Heart right ventricle (tissue), 16 donors: ENCODE measurements around the gene PLEKHA1. TPM values are rescaled to one million over a fixed set of nuclear protein-coding genes. Genes with fewer than 3 reads are reported as not detected.
A peak's percentile ranks its signal among the peaks of the same experiment; 100 is the strongest.

Experiments used
- ATAC-seq, 8 donors: fragments of 200-7000 bp; cut with Tn5 transposase; one replicate each; pipeline ENCODE4 v1.9.1; 2020; ENCODE audit warnings: mild to moderate bottlenecking in 8 of 8, moderate library complexity in 8 of 8, moderate number of reproducible peaks in 1 of 8
- DNase-seq, 2 donors: peaks; one replicate each; pipeline ENCODE4 v3.0.0-alpha.2; 2020
- H3K27ac ChIP-seq, 10 donors: fragments of 200-600 bp; sonication (generic) in 2 of 10; one replicate each; pipeline versions ENCODE4 v1.5.0 to v1.8.0; 2020 to 2022; ENCODE audit warnings: mild to moderate bottlenecking in 3 of 10
- H3K27me3 ChIP-seq, 7 donors: fragments of 200-600 bp; one replicate each; pipeline ENCODE4 v1.8.0; 2021 to 2022; ENCODE audit warnings: mild to moderate bottlenecking in 2 of 7
- H3K36me3 ChIP-seq, 9 donors: fragments of 200-600 bp; sonication (generic) in 1 of 9; one replicate each; pipeline versions ENCODE4 v1.5.0 to v1.8.0; 2020 to 2022; ENCODE audit warnings: mild to moderate bottlenecking in 2 of 9
- H3K4me1 ChIP-seq, 9 donors: fragments of 200-600 bp; sonication (generic) in 1 of 9; one replicate each; pipeline versions ENCODE4 v1.5.0 to v1.8.0; 2020 to 2022; ENCODE audit warnings: mild to moderate bottlenecking in 4 of 9
- H3K4me3 ChIP-seq, 10 donors: fragments of 200-600 bp; sonication (generic) in 2 of 10; one replicate each; pipeline versions ENCODE4 v1.5.0 to v1.8.0; 2020 to 2022; ENCODE audit warnings: mild to moderate bottlenecking in 7 of 10, moderate library complexity in 2 of 10
- H3K9me3 ChIP-seq, 11 donors: fragments of 200-600 bp in 10 of 11; sonication (generic) in 2 of 11; one replicate each; pipeline versions ENCODE4 v1.5.0 to v1.8.0; 2013 to 2022; ENCODE audit warnings: mild to moderate bottlenecking in 2 of 11, control low read depth in 1 of 11, moderate library complexity in 1 of 11
- CTCF ChIP-seq, 9 donors: fragments of 200-600 bp; sonication (generic) in 2 of 9; IDR thresholded peaks; one replicate each; pipeline versions ENCODE4 v1.5.0 to v1.8.0; 2021 to 2022; ENCODE audit warnings: antibody characterized with exemption in 9 of 9, mild to moderate bottlenecking in 5 of 9, moderate library complexity in 1 of 9
- WGBS, 2 donors: extraction: QIAGEN DNeasy Blood & Tissue Kit; methylation state at CpG; one replicate each; pipeline ENCODE4 v1.1.7; 2013; ENCODE audit warnings: inconsistent platforms in 1 of 2; 5-methylcytosine and 5-hydroxymethylcytosine counted together
- intact Hi-C, 10 donors: fragments of 100-400 bp; cut with DNase I; formaldehyde crosslinking; loops; one replicate each; pipeline versions ENCODE4 v1.11.1 to v1.14.2; 2022
- polyA plus RNA-seq, 2 donors: library from polyadenylated mRNA; stranded (reverse); fragments of 200-250 nt; gene quantifications; one replicate each; pipeline ENCODE4 v1.2.3, GENCODE V29; 2013
- total RNA-seq, 10 donors: library from RNA; stranded (reverse); fragmentation: NEBNext Ultra II Directional in 3 of 10; extraction: Animal tissue kit (Norgen Biotek cat#: 25700) in 3 of 10; gene quantifications; one replicate each; pipeline versions ENCODE4 v1.2.1 to v1.2.4, GENCODE V29; 2021 to 2023
- donor health status: Arrhythmogenic right ventricular cardiomyopathy.
- donor health status: ischemic (EF 13 %, LVEDD 7.1; RV severe dilation, severe dysfunction).
- donor health status: healthy with polysubstance abuse.
- donor health status: DM: no; HTN: yes; CAD: no.
- donor health status: DM: no; HTN: no; CAD: no.
- donor health status: ischemic (EF 25% LVEDD 6.9; RV normal size, moderate dysfunction).
- donor health status: ischemic (EF 25% LVEDD 5.7; RV mildly dilated, moderate dysfunction).
- donor health status: healthy.
- donor health status: DM: yes; HTN: yes; CAD: no.
- donor health status: Ischemic cardiomyopathy.
- donor health status: ischemic (EF 35%, LVEDD 5.7; RV mildly dilated, moderate dysfunction).
- donor health status: nonischemic (EF 11% LVEDD 7.7; RV severe dilation, severe dysfunction).
- donor health status: DM: yes; HTN: yes; CAD: no.
- donor health status: PGD.
- donor health status: ischemic (EF 29% LVEDD 5.4; RV normal size, mild dysfunction).
- donor health status: nonischemic (EF 23%, LVEDD 6.1; RV moderate dilation, normal function).

PLEKHA1 gene
- total and polyA plus RNA-seq, 12 donors = 16.7 to 72.9 (median 49.4) TPM

DNA sequence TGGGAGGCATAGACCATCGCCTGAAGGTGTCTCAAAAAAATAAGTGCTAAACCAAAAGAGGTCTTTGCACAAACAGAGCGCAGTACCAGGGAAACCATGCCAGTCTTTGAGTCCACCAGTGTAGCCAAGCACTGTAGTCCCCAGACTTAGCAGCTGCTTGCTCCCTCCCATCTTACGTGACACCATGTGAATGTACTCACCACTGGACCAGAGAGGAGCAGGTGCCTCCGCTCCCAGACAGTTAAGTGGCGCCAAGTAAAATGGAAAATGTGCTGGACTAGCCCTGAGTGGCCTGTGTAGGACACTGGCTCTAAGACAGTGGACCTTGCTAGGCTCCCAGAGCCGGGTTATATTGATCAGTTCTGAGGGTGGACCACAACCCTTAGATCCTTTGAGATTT is 47.7 kb upstream of the PLEKHA1 start:
- ATAC-seq (no peak), DNase-seq (no peak)
- Histone ChIP-seq H3K36me3 (no peaks in the 10 kb centered on the region), H3K9me3 (no peaks in the 10 kb centered on the region), H3K4me1 (no peaks in the 10 kb centered on the region), H3K27ac (no peak overlapping the region), H3K27me3 (no peaks in the 10 kb centered on the region), H3K4me3 (no peak overlapping the region)
- WGBS, 2 donors = 88% methylated on average over 6 of the region's 6 CpGs
- intact Hi-C loops = no loop called here
- TF ChIP-seq CTCF (IDR thresholded peaks at IDR 0.05) = no peak

- WGBS, 2 donors = 90 to 92% methylated on average over 16 of the region's 16 CpGs
- Histone ChIP-seq H3K9me3 (no peaks in the 10 kb centered on the region), H3K36me3 (no peaks in the 10 kb centered on the region), H3K27me3 (no peaks in the 10 kb centered on the region), H3K4me3 (no peak overlapping the region), H3K4me1 (no peaks in the 10 kb centered on the region), H3K27ac (no peak overlapping the region)
- ATAC-seq = no peak
- intact Hi-C loops = no loop called here
- DNase-seq = no peak
- TF ChIP-seq CTCF (IDR thresholded peaks at IDR 0.05) = no peak
Measured at GRCh38 chr10:122327237-122328206, 47.0 kb upstream of the PLEKHA1 start.

GRCh38 chr10:122328676-122329075 is 45.8 kb upstream of the PLEKHA1 start:
- intact Hi-C loops = no loop called here
- no peaks in the 10 kb centered on the region for H3K27me3 ChIP-seq
- ATAC-seq (peak in 3 of 8 donors; percentile 35 to 60 (median 50)), DNase-seq (no peak)
- no peaks in the 10 kb centered on the region for H3K9me3 ChIP-seq
- 75 to 78% methylated on average over 9 of the region's 9 CpGs for whole genome bisulfite sequencing, 2 donors
- no peaks in the 10 kb centered on the region for H3K4me1 ChIP-seq
- H3K4me3 ChIP-seq = no peak overlapping the region
- TF ChIP-seq CTCF (IDR thresholded peaks at IDR 0.05) = no peak
- no peak overlapping the region for H3K27ac ChIP-seq
- H3K36me3 ChIP-seq = no peaks in the 10 kb centered on the region

- H3K27ac ChIP-seq = no peak overlapping the region
- intact Hi-C loops = no loop called here
- H3K27me3 ChIP-seq = no peaks in the 10 kb centered on the region
- H3K9me3 ChIP-seq = no peaks in the 10 kb centered on the region
- no peaks in the 10 kb centered on the region for H3K4me1 ChIP-seq
- ATAC-seq (no peak), DNase-seq (no peak)
- H3K36me3 ChIP-seq = no peaks in the 10 kb centered on the region
- TF ChIP-seq CTCF (IDR thresholded peaks at IDR 0.05) = no peak
- 84 to 87% methylated on average over 13 of the region's 13 CpGs for WGBS, 2 donors
- H3K4me3 ChIP-seq = no peak overlapping the region
Measured at GRCh38 chr10:122329416-122329815, 45.1 kb upstream of the PLEKHA1 start.
